Mesothelial cell of epicardium (in vitro differentiated cells): ENCODE measurements around the gene INAFM1. TPM values are rescaled to one million over a fixed set of nuclear protein-coding genes. Genes with fewer than 3 reads are reported as not detected.

Experiments
- DNase-seq, 2 experiments: peaks; one replicate each; pipeline ENCODE4 v3.0.0; 2021; ENCODE audit warnings: low spot score in 2 of 2; ENCODE audit not compliant: unreplicated experiment in 2 of 2
- H3K27ac Mint-ChIP-seq: 2 replicates; pipeline ENCODE4 v1.8.0; 2021; ENCODE audit warnings: mixed read lengths
- H3K27me3 Mint-ChIP-seq: 2 replicates; pipeline ENCODE4 v1.8.0; 2021; ENCODE audit warnings: low read depth, mixed read lengths
- H3K36me3 Mint-ChIP-seq: 2 replicates; pipeline ENCODE4 v1.8.0; 2021; ENCODE audit warnings: mixed read lengths
- H3K4me1 Mint-ChIP-seq: 2 replicates; pipeline ENCODE4 v1.8.0; 2021; ENCODE audit warnings: mixed read lengths
- H3K4me3 Mint-ChIP-seq: 2 replicates; pipeline ENCODE4 v1.8.0; 2021; ENCODE audit warnings: mild to moderate bottlenecking, moderate library complexity, mixed read lengths
- H3K9me3 Mint-ChIP-seq: 2 replicates; pipeline ENCODE4 v1.8.0; 2021; ENCODE audit warnings: mixed read lengths
- CTCF ChIP-seq: fragments of 200-600 bp; sonication (generic); IDR thresholded peaks from one replicate; pipeline ENCODE4 v1.5.0; 2021; ENCODE audit warnings: antibody characterized with exemption; ENCODE audit not compliant: unreplicated experiment
- total RNA-seq: library from RNA; stranded (reverse); gene quantifications from 3 replicates; pipeline ENCODE4 v1.2.1, GENCODE V29; 2021

INAFM1 gene
- total RNA-seq, 1 donor from 2014 or later, result 25.1 TPM

DNA sequence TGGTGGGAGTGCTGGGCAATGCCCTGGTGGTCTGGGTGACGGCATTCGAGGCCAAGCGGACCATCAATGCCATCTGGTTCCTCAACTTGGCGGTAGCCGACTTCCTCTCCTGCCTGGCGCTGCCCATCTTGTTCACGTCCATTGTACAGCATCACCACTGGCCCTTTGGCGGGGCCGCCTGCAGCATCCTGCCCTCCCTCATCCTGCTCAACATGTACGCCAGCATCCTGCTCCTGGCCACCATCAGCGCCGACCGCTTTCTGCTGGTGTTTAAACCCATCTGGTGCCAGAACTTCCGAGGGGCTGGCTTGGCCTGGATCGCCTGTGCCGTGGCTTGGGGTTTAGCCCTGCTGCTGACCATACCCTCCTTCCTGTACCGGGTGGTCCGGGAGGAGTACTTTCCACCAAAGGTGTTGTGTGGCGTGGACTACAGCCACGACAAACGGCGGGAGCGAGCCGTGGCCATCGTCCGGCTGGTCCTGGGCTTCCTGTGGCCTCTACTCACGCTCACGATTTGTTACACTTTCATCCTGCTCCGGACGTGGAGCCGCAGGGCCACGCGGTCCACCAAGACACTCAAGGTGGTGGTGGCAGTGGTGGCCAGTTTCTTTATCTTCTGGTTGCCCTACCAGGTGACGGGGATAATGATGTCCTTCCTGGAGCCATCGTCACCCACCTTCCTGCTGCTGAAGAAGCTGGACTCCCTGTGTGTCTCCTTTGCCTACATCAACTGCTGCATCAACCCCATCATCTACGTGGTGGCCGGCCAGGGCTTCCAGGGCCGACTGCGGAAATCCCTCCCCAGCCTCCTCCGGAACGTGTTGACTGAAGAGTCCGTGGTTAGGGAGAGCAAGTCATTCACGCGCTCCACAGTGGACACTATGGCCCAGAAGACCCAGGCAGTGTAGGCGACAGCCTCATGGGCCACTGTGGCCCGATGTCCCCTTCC, 45.5 kb downstream of the INAFM1 start:
- DNase-seq, result no peak
- H3K27ac Mint-ChIP-seq, result no peak overlapping the region
- peaks cover 4% of the 10 kb centered on the region for H3K9me3 Mint-ChIP-seq
- no peak for TF ChIP-seq CTCF
- H3K4me1 Mint-ChIP-seq, result no peaks in the 10 kb centered on the region
- peaks cover 28% of the 10 kb centered on the region for H3K27me3 Mint-ChIP-seq
- no peak overlapping the region for H3K4me3 Mint-ChIP-seq
- no peaks in the 10 kb centered on the region for H3K36me3 Mint-ChIP-seq

- Mint-ChIP-seq H3K27ac (no peak overlapping the region), H3K36me3 (no peaks in the 10 kb centered on the region)
Observed at GRCh38 chr19:47321630-47322029, 46.9 kb downstream of the INAFM1 start.

DNA sequence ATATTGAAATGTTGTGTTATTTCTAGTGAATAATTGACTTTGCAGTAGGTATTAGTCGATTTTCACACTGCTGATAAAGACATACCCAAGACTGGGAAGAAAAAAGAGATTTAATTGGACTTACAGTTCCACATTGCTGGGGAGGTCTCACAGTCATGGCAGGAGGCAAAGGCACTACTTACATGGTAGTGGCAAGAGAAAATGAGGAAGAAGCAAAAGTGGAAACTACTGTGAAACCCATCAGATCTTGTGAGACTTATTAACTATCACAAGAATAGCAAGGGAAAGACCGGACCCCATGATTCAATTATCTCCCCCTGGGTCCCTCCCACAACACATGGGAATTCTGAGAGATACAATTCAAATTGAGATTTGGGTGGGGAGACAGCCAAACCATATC, 47.4 kb downstream of the INAFM1 start:
- Mint-ChIP-seq H3K27me3 (peaks cover 29% of the 10 kb centered on the region), H3K9me3 (peaks cover 4% of the 10 kb centered on the region), H3K27ac (no peak overlapping the region), H3K4me1 (no peaks in the 10 kb centered on the region), H3K4me3 (no peak overlapping the region), H3K36me3 (no peaks in the 10 kb centered on the region)
- no peak for TF ChIP-seq CTCF
- DNase-seq, result no peak

More at GRCh38 chr19:47321630-47322029, 46.9 kb downstream of the INAFM1 start:
- no peak for TF ChIP-seq CTCF
- no peak for DNase-seq
- Mint-ChIP-seq H3K27me3 (peaks cover 29% of the 10 kb centered on the region), H3K4me3 (no peak overlapping the region), H3K4me1 (no peaks in the 10 kb centered on the region), H3K9me3 (peaks cover 4% of the 10 kb centered on the region)

DNA sequence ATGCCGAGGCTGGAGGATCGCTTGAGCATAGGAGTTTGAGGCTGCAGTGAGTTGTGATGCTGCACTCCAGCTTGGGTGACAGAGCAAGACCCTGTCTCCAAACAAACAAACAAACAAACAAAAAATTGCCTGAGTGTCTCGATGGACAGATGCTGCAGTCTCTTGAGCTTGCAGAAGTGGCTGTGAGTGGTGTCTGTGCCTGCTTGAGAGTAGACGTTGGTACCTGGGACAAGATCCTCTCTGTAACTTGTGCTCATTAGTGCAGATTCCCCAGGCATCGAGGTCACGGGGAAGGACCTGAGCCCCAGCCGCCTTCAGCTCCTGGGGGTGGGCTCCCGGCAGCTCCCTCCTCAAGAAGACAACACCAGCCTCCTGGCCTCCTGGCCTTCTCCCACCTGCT, 48.7 kb downstream of the INAFM1 start:
- Mint-ChIP-seq H3K4me1 (no peaks in the 10 kb centered on the region), H3K9me3 (peaks cover 4% of the 10 kb centered on the region), H3K27ac (no peak overlapping the region), H3K27me3 (peaks cover 29% of the 10 kb centered on the region), H3K4me3 (no peak overlapping the region), H3K36me3 (no peaks in the 10 kb centered on the region)
- no peak for DNase-seq
- no peak for TF ChIP-seq CTCF

- Mint-ChIP-seq H3K4me3 (no peak overlapping the region), H3K27ac (no peak overlapping the region), H3K9me3 (peaks cover 4% of the 10 kb centered on the region), H3K4me1 (no peaks in the 10 kb centered on the region), H3K27me3 (peaks cover 29% of the 10 kb centered on the region), H3K36me3 (no peaks in the 10 kb centered on the region)
- no peak for DNase-seq
- TF ChIP-seq CTCF, result no peak
Observed at GRCh38 chr19:47323872-47324271, 49.2 kb downstream of the INAFM1 start.
